ENCODE results near the gene CYB5R3. TPM values are rescaled to one million over a fixed set of nuclear protein-coding genes. Genes with fewer than 3 reads are reported as not detected.

CYB5R3 gene
- total RNA-seq, 4 donors from 2014 or later, result 107 to 159 (median 138) TPM

DNA sequence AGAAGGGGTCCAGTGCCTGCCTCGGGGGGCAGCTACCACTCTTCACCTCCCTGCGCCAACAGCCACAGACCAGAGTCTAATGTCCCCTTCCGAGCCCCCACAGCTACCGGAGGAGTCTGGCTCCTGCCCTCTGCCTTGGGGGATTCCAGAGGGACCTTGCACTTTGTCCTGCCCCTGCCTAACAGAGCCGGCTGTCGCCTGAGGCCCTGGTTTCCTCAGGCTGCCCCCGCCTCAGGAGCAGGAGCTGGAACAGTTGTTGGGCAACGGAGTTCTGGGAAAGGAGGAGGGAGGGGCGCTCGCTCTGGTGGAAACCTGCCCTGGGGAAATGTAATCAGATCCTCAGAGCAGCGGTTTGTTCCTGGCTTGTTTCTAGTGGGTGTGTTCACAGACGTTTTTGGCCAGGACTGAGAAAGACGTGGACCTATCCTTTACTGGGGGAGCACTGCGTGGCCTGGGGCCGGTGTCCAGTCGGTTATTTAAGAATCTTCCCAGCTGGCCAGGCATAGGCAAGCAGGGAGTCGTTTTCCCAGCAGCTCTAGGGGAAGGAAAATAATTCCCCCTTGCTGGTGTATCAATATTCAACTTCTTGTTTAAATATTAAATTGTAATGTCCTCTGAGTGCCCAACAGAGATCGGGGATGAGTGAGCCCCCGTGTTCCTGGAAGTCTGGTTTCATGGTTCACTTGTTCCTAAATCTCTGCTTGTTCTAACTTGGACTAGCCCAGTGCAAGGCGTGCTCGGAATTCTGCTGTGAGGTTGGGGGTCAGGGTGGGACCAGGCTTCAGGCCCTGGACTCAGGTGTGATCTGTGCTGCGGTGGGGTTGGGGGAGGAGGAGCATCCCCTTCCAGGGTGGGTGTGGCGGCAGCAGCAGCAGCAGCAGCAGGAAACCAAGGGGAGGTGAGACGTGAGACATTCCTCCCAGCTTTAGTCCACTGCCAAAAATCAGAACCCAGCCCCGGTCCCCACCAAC, 39.3 kb upstream of the CYB5R3 start:
- WGBS, result 34% methylated on average over 13 of the region's 25 CpGs
- peak; percentile 94 to 95 for DNase-seq (ENCODE audit: low spot score in 2 of 2)
- Histone ChIP-seq H3K27me3 (no peaks in the 10 kb centered on the region), H3K9me3 (no peaks in the 10 kb centered on the region), H3K36me3 (peaks cover 6% of the 10 kb centered on the region), H3K4me3 (no peak overlapping the region), H3K4me1 (peaks cover 67% of the 10 kb centered on the region), H3K27ac (peak overlapping the region; percentile 88)
- TF ChIP-seq POLR2AphosphoS5 (IDR thresholded peaks at IDR 0.05) (peak; percentile 24 to 92 (median 89)), EP300 (IDR thresholded peaks at IDR 0.05) (peak; percentile 51), CTCF (IDR thresholded peaks at IDR 0.05) (no peak), POLR2A (IDR thresholded peaks at IDR 0.05) (no peak)

- H3K27ac ChIP-seq, result peak overlapping the region; percentile 88
- no peak overlapping the region for H3K4me3 ChIP-seq
- TF ChIP-seq EP300 (IDR thresholded peaks at IDR 0.05) (no peak), POLR2AphosphoS5 (IDR thresholded peaks at IDR 0.05) (no peak), POLR2A (IDR thresholded peaks at IDR 0.05) (no peak), CTCF (IDR thresholded peaks at IDR 0.05) (no peak)
- no peak for DNase-seq (ENCODE audit: low spot score in 2 of 2)
- H3K4me1 ChIP-seq, result peaks cover 73% of the 10 kb centered on the region
- H3K27me3 ChIP-seq, result no peaks in the 10 kb centered on the region
- 68% methylated on average over 14 of the region's 14 CpGs for WGBS
- no peaks in the 10 kb centered on the region for H3K9me3 ChIP-seq
- no peaks in the 10 kb centered on the region for H3K36me3 ChIP-seq
Measured at GRCh38 chr22:42686756-42687491, 37.7 kb upstream of the CYB5R3 start.

DNA sequence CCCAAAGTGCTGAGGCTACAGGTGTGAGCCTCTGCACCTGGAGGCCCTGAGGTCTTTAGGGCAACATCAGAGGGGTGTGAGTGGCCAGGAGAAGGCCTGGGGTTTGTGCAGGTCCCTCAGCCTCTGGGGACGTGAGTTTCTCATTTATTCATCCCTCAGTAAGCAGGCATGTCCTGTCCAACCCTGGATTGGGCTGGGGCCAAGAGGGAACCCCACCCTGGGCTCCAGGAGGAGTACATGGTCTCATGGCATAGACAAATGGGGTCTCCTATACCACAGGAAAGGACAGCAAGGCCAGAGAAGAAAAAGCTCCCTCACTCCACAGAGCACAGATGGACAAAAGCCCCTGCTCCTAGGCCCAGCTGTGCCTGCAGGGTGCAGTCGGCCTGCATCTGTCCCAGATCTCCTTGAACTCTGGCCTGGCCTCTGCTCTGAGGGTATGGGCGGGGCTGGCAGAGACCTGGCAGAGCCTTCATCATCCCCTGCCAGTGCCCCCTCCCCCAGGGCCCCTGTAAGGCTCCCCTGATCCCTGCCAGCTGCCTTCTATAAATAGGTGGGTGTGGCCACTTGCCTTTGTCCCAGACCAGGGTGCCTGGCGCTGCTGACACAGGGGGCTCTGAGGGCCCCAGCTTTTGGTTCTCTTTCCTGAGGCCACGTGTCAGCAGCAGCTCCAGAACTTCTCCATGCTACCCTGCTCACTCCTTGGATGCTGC, 36.9 kb upstream of the CYB5R3 start:
- Histone ChIP-seq H3K9me3 (no peaks in the 10 kb centered on the region), H3K27ac (peak overlapping the region; percentile 88), H3K36me3 (no peaks in the 10 kb centered on the region), H3K27me3 (no peaks in the 10 kb centered on the region), H3K4me1 (peaks cover 67% of the 10 kb centered on the region), H3K4me3 (no peak overlapping the region)
- WGBS, result 15% methylated on average over 2 of the region's 5 CpGs
- TF ChIP-seq CTCF (IDR thresholded peaks at IDR 0.05) (no peak), EP300 (IDR thresholded peaks at IDR 0.05) (no peak), POLR2A (IDR thresholded peaks at IDR 0.05) (no peak), POLR2AphosphoS5 (IDR thresholded peaks at IDR 0.05) (no peak)
- DNase-seq (ENCODE audit: low spot score in 2 of 2), result no peak

DNA sequence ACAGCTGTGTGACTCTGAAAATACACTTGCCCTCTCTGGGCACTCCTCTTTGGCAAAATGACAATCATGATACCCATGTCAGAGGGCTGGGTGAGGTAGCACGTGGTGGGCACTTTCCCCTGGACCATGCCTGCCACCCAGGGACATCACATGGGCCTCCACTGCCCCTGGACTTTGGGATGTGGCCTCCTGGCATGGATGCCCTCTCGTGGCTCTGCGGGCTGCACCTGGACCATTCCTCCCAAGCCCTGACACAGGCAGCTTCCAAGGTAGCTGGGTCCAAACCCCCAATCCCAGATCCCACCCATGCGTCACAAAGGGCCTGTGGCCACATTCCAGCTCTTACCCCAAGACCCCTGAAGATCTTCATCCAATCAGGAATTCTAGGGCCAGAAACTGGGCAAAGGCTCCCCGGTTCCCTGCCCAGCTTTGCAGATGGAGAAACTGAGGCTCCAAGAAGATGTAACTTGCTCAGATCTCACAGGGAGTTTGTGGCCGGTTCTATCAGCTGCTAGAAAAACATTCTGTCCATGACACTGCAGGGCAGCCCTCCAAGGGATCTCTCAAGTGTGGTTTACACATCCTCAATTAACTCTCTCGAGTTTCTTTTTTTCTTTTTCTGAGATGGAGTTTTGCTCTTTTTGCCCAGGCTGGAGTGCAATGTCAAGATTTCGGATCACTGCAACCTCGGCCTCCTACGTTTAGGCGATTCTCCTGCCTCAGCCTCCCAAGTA, 35.4 kb upstream of the CYB5R3 start:
- Histone ChIP-seq H3K27ac (peak overlapping the region; percentile 68), H3K4me3 (no peak overlapping the region), H3K9me3 (no peaks in the 10 kb centered on the region), H3K36me3 (no peaks in the 10 kb centered on the region), H3K4me1 (peaks cover 66% of the 10 kb centered on the region), H3K27me3 (no peaks in the 10 kb centered on the region)
- WGBS, result 61% methylated on average over 8 of the region's 11 CpGs
- TF ChIP-seq EP300 (IDR thresholded peaks at IDR 0.05) (no peak), CTCF (IDR thresholded peaks at IDR 0.05) (no peak), POLR2A (IDR thresholded peaks at IDR 0.05) (no peak), POLR2AphosphoS5 (IDR thresholded peaks at IDR 0.05) (no peak)
- DNase-seq (ENCODE audit: low spot score in 2 of 2), result no peak

Data from suprapubic skin (tissue), 4 donors.